Measurements from ENCODE around the gene CCT2. TPM values are rescaled to one million over a fixed set of nuclear protein-coding genes. Genes with fewer than 3 reads are reported as not detected.

CCT2 gene
- polyA plus RNA-seq, 1 donor from 2014 or later: 458 TPM

DNA sequence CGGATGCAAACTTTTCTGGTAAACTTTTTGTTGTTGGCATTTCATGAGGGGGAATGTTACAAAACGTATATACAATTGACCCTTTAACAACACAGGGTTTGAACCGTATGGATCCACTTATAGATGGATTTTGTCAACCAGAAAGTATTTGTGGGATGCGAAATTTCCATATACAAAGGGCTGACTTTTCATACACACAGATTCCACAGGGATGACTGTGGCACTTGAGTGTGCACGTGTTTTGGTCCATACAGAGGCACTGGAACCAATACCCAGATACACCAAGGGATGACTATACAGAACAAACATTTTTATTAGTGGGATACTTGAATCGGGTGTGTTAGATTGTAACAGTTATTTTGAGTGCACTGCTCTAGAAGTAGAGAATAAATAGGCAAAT lies 29.8 kb upstream of the CCT2 start:
- Histone ChIP-seq H3F3A (ENCODE audit: insufficient read depth, low read length, poor library complexity, severe bottlenecking) (no peaks in the 10 kb centered on the region), H4K20me1 (ENCODE audit: insufficient read depth) (no peaks in the 10 kb centered on the region), H3K4me2 (ENCODE audit: low read length) (no peak overlapping the region), H3K27me3 (ENCODE audit: insufficient read depth, low read depth, low read length) (no peaks in the 10 kb centered on the region), H3K36me3 (ENCODE audit: insufficient read depth, low read length) (no peaks in the 10 kb centered on the region), H3K4me3 (ENCODE audit: low read length) (no peak overlapping the region), H3K9ac (ENCODE audit: low read length) (no peak overlapping the region), H3K79me2 (replicated peaks; ENCODE audit: insufficient read depth, low read length) (peaks cover 8% of the 10 kb centered on the region), H3K27ac (ENCODE audit: low read length) (no peak overlapping the region), H3K9me3 (ENCODE audit: low read length) (no peaks in the 10 kb centered on the region), H3K9me2 (ENCODE audit: insufficient read depth, low read length) (no peaks in the 10 kb centered on the region), H2AFZ (ENCODE audit: low read depth, low read length) (no peak overlapping the region)
- TF ChIP-seq RAD21 (conservative IDR thresholded peaks at IDR 0.05) (no peak), EZH2 (IDR thresholded peaks at IDR 0.05; ENCODE audit: borderline replicate concordance, insufficient read depth, low read length, poor library complexity, severe bottlenecking) (no peak), EP300 (conservative IDR thresholded peaks at IDR 0.05; ENCODE audit: poor library complexity, severe bottlenecking) (no peak), POLR2AphosphoS5 (IDR thresholded peaks at IDR 0.05) (no peak), TAF1 (IDR thresholded peaks at IDR 0.05; ENCODE audit: low read depth) (no peak), SMC3 (conservative IDR thresholded peaks at IDR 0.05; ENCODE audit: poor library complexity) (no peak), MXI1 (conservative IDR thresholded peaks at IDR 0.05; ENCODE audit: poor library complexity, severe bottlenecking) (no peak)
- TF ChIP-seq, protein P1, sequence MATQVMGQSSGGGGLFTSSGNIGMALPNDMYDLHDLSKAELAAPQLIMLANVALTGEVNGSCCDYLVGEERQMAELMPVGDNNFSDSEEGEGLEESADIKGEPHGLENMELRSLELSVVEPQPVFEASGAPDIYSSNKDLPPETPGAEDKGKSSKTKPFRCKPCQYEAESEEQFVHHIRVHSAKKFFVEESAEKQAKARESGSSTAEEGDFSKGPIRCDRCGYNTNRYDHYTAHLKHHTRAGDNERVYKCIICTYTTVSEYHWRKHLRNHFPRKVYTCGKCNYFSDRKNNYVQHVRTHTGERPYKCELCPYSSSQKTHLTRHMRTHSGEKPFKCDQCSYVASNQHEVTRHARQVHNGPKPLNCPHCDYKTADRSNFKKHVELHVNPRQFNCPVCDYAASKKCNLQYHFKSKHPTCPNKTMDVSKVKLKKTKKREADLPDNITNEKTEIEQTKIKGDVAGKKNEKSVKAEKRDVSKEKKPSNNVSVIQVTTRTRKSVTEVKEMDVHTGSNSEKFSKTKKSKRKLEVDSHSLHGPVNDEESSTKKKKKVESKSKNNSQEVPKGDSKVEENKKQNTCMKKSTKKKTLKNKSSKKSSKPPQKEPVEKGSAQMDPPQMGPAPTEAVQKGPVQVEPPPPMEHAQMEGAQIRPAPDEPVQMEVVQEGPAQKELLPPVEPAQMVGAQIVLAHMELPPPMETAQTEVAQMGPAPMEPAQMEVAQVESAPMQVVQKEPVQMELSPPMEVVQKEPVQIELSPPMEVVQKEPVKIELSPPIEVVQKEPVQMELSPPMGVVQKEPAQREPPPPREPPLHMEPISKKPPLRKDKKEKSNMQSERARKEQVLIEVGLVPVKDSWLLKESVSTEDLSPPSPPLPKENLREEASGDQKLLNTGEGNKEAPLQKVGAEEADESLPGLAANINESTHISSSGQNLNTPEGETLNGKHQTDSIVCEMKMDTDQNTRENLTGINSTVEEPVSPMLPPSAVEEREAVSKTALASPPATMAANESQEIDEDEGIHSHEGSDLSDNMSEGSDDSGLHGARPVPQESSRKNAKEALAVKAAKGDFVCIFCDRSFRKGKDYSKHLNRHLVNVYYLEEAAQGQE (IDR thresholded peaks at IDR 0.05; ENCODE audit: borderline replicate concordance): no peak
- TF ChIP-seq, protein P2, sequence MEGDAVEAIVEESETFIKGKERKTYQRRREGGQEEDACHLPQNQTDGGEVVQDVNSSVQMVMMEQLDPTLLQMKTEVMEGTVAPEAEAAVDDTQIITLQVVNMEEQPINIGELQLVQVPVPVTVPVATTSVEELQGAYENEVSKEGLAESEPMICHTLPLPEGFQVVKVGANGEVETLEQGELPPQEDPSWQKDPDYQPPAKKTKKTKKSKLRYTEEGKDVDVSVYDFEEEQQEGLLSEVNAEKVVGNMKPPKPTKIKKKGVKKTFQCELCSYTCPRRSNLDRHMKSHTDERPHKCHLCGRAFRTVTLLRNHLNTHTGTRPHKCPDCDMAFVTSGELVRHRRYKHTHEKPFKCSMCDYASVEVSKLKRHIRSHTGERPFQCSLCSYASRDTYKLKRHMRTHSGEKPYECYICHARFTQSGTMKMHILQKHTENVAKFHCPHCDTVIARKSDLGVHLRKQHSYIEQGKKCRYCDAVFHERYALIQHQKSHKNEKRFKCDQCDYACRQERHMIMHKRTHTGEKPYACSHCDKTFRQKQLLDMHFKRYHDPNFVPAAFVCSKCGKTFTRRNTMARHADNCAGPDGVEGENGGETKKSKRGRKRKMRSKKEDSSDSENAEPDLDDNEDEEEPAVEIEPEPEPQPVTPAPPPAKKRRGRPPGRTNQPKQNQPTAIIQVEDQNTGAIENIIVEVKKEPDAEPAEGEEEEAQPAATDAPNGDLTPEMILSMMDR (IDR thresholded peaks at IDR 0.05; ENCODE audit: poor library complexity, severe bottlenecking): no peak

DNA sequence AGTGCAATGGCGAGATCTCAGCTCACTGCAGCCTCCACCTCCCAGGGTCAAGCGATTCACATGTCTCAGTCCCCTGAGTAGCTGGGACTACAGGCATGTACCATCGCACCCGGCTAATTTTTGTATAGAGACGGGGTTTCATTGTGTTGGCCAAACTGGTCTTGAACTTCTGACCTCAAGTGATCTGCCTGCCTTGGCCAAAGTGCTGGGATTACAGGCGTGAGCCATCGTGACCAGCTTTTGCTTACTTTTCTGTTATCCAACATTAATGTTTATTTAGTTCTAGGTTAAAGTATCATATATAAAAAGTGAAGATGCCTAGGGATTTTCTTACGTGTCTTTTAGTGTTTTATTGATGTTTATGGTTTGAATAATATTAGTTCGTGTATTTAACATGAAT lies 28.9 kb upstream of the CCT2 start:
- Histone ChIP-seq H2AFZ (ENCODE audit: low read depth, low read length) (no peak overlapping the region), H3K79me2 (replicated peaks; ENCODE audit: insufficient read depth, low read length) (peaks cover 8% of the 10 kb centered on the region), H3K4me3 (ENCODE audit: low read length) (no peak overlapping the region), H3K9ac (ENCODE audit: low read length) (no peak overlapping the region), H3K27ac (ENCODE audit: low read length) (no peak overlapping the region), H3K27me3 (ENCODE audit: insufficient read depth, low read depth, low read length) (no peaks in the 10 kb centered on the region), H4K20me1 (ENCODE audit: insufficient read depth) (no peaks in the 10 kb centered on the region), H3K4me2 (ENCODE audit: low read length) (no peak overlapping the region), H3K9me3 (ENCODE audit: low read length) (no peaks in the 10 kb centered on the region), H3F3A (ENCODE audit: insufficient read depth, low read length, poor library complexity, severe bottlenecking) (no peaks in the 10 kb centered on the region), H3K9me2 (ENCODE audit: insufficient read depth, low read length) (no peaks in the 10 kb centered on the region), H3K36me3 (ENCODE audit: insufficient read depth, low read length) (no peaks in the 10 kb centered on the region)
- no peak for TF ChIP-seq POLR2AphosphoS5 (IDR thresholded peaks at IDR 0.05)
- no peak for TF ChIP-seq EZH2 (IDR thresholded peaks at IDR 0.05; ENCODE audit: borderline replicate concordance, insufficient read depth, low read length, poor library complexity, severe bottlenecking)
- TF ChIP-seq RAD21 (conservative IDR thresholded peaks at IDR 0.05): no peak
- TF ChIP-seq, protein P1 (IDR thresholded peaks at IDR 0.05; ENCODE audit: borderline replicate concordance): no peak
- TF ChIP-seq EP300 (conservative IDR thresholded peaks at IDR 0.05; ENCODE audit: poor library complexity, severe bottlenecking): no peak

Measured in neural cell (in vitro differentiated cells).